Activated CD8-positive, alpha-beta memory T cell treated with anti-CD3 and anti-CD28 coated beads, Interleukin-2, amount 10 ng/mL, durations not matched to agents 7 days and 5 days (primary cell): ENCODE results near the gene FAM219B. TPM values are rescaled to one million over a fixed set of nuclear protein-coding genes. Genes with fewer than 3 reads are reported as not detected.

ENCODE experiments used
- ATAC-seq: fragments of 150-1000 bp; cut with Tn5 transposase; one replicate; pipeline ENCODE4 v1.10.0; 2021; ENCODE audit warnings: moderate library complexity
- CTCF ChIA-PET: fragments of 350-600 bp; sonication (Branson Sonifier 250); formaldehyde crosslinking; loops from one replicate; lab custom pipeline; 2021; ENCODE audit warnings: antibody characterized with exemption; lab: Charles Lee
- DNase-seq: peaks from one replicate; pipeline ENCODE4 v3.0.0-alpha.2; 2020
- H3K27ac Mint-ChIP-seq: one replicate; pipeline ENCODE4 v1.8.0; 2021; ENCODE audit warnings: mild to moderate bottlenecking, mixed read lengths
- H3K27me3 Mint-ChIP-seq: one replicate; pipeline ENCODE4 v1.8.0; 2021; ENCODE audit warnings: mixed read lengths
- H3K36me3 Mint-ChIP-seq: one replicate; pipeline ENCODE4 v1.8.0; 2021; ENCODE audit warnings: mild to moderate bottlenecking, mixed read lengths
- H3K4me1 Mint-ChIP-seq: one replicate; pipeline ENCODE4 v1.8.0; 2021; ENCODE audit warnings: mixed read lengths
- H3K4me3 Mint-ChIP-seq: one replicate; pipeline ENCODE4 v1.8.0; 2021; ENCODE audit warnings: mild to moderate bottlenecking, moderate library complexity, mixed read lengths
- H3K9me3 Mint-ChIP-seq: one replicate; pipeline ENCODE4 v1.8.0; 2022; ENCODE audit warnings: low read depth, mixed read lengths
- total RNA-seq, 2 experiments: library from RNA; stranded (reverse); gene quantifications; one replicate each; pipeline ENCODE4 v1.2.3, GENCODE V29; 2021

Gene FAM219B
- total RNA-seq, 2 experiments from 2014 or later: 95.2 to 119 TPM

- DNase-seq: no peak
- H3K4me1 Mint-ChIP-seq: peaks cover 9% of the 10 kb centered on the region
- no peak overlapping the region for H3K4me3 Mint-ChIP-seq
- H3K9me3 Mint-ChIP-seq: no peaks in the 10 kb centered on the region
- no peaks in the 10 kb centered on the region for H3K27me3 Mint-ChIP-seq
- ATAC-seq: no peak
- peaks cover 35% of the 10 kb centered on the region for H3K36me3 Mint-ChIP-seq
- H3K27ac Mint-ChIP-seq: no peak overlapping the region
- CTCF ChIA-PET: no interaction called here
Observed at GRCh38 chr15:74851960-74852359, 54.7 kb downstream of the FAM219B start.

- Mint-ChIP-seq H3K9me3 (no peaks in the 10 kb centered on the region), H3K36me3 (peaks cover 40% of the 10 kb centered on the region), H3K27me3 (no peaks in the 10 kb centered on the region), H3K4me1 (peaks cover 11% of the 10 kb centered on the region), H3K4me3 (no peak overlapping the region), H3K27ac (no peak overlapping the region)
- CTCF ChIA-PET: interaction anchor here (0.8 kb wide), 1 partner anchor 51 kb away, joined by 3 read pairs; no protein-coding TSS in a partner anchor
- DNase-seq (no peak), ATAC-seq (no peak)
Observed at GRCh38 chr15:74850393-74850792, 56.3 kb downstream of the FAM219B start.

Other genes starting within 250 kb of the FAM219B start
- gene EDC3, start 210.8 kb downstream of the FAM219B start, total RNA-seq: 10 to 100 TPM; 41.8 to 47.7 TPM
- gene CYP1A1, start 181.3 kb downstream of the FAM219B start, total RNA-seq: 1 to 10 TPM; 1.2 to 2.8 TPM
- gene CYP1A2, start 158.0 kb downstream of the FAM219B start, total RNA-seq: not detected
- 100 to 1,000 TPM; 349 to 369 TPM for gene CSK, start 124.8 kb downstream of the FAM219B start, total RNA-seq
- gene LMAN1L, start 94.0 kb downstream of the FAM219B start, total RNA-seq: not detected
- gene CPLX3, start 80.2 kb downstream of the FAM219B start, total RNA-seq: under 1 TPM in 1 of 2 experiments, not detected in 1; 0.35 TPM
- gene ULK3, start 63.7 kb downstream of the FAM219B start, total RNA-seq: 10 to 100 TPM; 48.5 to 58.6 TPM
- 100 to 1,000 TPM; 108 to 115 TPM for gene SCAMP2, start 33.5 kb downstream of the FAM219B start, total RNA-seq
- 10 to 100 TPM; 52.8 to 59.0 TPM for gene MPI, start 16.8 kb downstream of the FAM219B start, total RNA-seq
- 100 to 1,000 TPM; 322 to 326 TPM for gene COX5A, start 31.2 kb upstream of the FAM219B start, total RNA-seq
- gene RPP25, start 49.9 kb upstream of the FAM219B start, total RNA-seq: 1 to 10 TPM; 6.8 to 7.5 TPM
- under 1 TPM; 0.61 to 0.94 TPM for gene SCAMP5, start 88.7 kb upstream of the FAM219B start, total RNA-seq
- 10 to 100 TPM; 36.3 to 36.7 TPM for gene PPCDC, start 116.7 kb upstream of the FAM219B start, total RNA-seq